ENCODE measurements around the gene HOXD3.

HOXD3 gene

DNA sequence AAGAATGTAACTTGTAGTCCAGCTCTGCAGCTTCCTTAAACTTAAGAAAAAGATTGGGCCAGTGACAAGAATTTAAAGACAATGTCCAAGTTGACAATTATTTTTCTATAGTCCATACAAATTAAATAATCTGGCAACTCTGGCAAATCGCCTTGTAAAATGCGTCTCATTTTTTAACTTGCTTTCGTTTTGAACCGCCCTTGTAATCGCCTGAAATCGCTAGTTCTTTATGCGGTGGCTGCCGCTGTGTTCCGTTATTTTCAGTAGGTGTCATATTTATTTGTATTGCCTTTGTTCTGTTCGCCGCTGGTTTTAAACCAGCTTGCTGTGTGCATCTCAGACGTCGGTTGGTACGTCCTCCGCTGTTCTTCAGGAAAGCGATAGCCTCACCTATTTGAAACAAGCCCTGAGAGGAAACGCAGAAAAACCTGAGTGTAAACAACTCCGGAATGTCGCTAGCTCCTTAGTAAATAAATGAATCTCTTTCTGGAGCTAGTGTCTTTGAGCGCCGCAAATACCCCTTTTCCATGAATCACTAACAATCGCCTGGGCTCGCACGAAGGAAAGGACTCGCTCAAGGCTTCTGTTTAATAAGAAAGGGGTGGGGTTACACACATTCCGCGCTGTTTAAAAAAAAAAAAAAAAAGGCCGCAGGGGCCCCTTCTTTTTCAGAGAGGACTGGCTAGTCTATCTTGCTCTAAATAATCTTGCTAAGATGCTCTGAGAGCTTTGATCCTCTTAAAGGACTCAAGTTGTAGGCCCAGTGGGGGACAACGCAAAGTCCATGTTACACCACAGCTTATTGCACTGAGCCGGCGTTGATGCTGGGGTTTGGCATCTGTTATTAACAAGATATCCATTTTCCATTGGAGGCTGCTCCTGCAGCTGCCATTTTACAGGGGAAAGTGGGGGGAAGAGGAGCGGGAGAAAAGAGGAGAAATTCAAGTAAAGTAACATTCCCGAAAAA lies 24.6 kb upstream of the HOXD3 start:
- TF ChIP-seq, protein P1, sequence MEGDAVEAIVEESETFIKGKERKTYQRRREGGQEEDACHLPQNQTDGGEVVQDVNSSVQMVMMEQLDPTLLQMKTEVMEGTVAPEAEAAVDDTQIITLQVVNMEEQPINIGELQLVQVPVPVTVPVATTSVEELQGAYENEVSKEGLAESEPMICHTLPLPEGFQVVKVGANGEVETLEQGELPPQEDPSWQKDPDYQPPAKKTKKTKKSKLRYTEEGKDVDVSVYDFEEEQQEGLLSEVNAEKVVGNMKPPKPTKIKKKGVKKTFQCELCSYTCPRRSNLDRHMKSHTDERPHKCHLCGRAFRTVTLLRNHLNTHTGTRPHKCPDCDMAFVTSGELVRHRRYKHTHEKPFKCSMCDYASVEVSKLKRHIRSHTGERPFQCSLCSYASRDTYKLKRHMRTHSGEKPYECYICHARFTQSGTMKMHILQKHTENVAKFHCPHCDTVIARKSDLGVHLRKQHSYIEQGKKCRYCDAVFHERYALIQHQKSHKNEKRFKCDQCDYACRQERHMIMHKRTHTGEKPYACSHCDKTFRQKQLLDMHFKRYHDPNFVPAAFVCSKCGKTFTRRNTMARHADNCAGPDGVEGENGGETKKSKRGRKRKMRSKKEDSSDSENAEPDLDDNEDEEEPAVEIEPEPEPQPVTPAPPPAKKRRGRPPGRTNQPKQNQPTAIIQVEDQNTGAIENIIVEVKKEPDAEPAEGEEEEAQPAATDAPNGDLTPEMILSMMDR (IDR thresholded peaks at IDR 0.05; ENCODE audit: extremely low read depth, missing control alignments) = no peak
- DNase-seq (ENCODE audit: low spot score) = no peak

DNA sequence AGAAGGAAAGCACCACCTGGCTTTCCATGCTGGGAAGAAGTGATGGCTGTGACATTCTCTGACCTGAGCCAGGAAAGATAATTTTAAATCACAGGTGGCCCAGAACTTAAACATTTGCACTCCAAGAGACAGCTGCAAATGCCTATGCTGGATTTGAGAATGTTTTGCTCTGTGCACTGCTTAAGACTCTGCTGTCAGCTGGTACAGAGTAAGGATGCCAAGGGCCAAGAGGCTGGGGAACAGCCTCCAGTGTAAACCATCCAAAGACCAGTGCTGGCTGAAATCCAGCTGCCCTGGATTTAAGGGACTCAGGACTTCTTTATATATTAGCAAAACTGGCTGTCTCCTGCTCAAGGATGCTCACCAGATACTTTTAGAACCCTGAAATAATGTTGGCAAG lies 23.7 kb upstream of the HOXD3 start:
- DNase-seq (ENCODE audit: low spot score) = no peak

DNA sequence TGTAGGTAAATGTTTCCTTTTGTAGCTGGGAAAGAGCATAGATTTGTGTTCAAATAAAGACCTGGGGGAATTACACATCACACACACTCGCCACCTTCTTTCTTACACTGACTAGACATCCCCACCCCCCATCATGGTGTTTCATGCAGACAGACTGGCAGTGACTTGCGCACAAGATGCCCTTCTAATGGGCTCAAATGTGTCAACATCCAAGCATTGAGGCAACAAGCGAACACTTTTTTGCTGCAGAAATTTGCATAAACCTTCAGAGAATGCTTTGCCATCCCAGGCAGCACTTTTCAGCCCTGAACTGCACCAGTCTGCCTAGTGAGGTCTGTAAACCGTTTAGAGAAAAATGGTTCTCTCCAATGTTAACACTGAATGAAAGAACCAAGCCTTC lies 23.1 kb upstream of the HOXD3 start:
- DNase-seq (ENCODE audit: low spot score) = no peak
- TF ChIP-seq, protein P1 (IDR thresholded peaks at IDR 0.05; ENCODE audit: extremely low read depth, missing control alignments) = no peak

More for the DNA sequence above, 23.7 kb upstream of the HOXD3 start:
- TF ChIP-seq, protein P1 (IDR thresholded peaks at IDR 0.05; ENCODE audit: extremely low read depth, missing control alignments) = no peak

DNA sequence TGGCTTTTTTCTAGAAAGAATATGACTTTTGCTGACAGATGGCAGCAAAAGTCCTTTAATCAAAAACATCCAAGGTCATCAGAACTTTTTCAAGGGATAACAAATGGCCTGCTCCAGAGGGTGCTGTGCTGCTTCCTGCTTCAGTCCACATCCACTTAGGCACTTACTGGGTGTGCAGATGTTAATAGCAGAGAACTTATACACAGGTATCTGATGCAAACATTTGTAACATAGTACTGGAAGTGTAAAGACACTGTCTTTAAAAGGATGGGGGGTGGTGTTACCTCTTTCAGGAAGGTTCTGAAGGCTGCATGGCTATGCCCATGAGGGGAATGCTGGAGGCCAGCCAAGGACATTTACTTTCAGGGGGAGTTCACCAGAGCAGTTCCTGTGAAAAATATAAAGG lies 22.1 kb upstream of the HOXD3 start:
- no peak for DNase-seq (ENCODE audit: low spot score)
- TF ChIP-seq, protein P1 (IDR thresholded peaks at IDR 0.05; ENCODE audit: extremely low read depth, missing control alignments) = no peak

DNA sequence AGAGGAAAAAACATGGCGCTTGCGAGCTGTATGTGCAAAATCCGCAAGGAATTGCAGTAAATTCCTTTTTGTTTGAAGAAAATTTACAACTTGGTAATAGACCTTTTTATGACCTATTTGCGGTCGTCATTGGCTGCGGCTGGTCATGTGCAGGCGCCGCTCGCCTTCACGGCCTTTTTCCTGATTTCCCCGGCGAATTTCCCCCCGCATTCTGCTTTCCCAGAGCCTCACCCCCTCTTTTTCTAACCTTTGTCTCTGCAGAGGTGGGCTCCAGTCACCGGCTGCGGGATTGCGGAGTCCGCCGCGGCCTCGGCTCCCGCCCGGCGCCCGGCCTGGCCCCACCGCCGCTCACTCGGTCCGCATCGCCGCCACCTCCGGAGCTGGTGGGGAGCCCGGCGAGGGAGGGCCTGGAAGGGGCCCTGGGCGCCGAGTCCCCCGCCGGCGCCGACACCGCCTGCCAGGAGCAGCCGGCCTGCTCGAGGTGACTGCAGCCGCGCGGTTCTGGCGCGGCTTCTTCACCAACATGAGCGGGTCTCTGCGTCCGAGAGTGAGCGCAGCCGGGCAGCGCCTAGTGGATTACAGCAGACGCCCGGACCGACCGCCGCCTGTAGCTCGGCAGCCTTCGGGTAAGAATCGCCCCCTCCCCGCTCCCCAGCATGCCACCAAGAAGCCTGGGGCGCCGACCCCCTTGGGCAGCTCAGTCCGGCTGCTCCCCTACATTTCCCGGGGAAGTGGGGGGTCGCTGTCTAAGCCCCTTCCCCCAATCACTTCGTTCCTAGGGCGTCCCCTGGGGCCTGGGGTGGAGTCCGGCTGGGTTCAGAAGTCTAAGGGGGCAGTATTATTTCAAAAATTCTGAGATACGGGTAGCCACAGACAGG lies 20.5 kb upstream of the HOXD3 start:
- DNase-seq (ENCODE audit: low spot score) = no peak
- TF ChIP-seq, protein P1 (IDR thresholded peaks at IDR 0.05; ENCODE audit: extremely low read depth, missing control alignments) = no peak

DNA sequence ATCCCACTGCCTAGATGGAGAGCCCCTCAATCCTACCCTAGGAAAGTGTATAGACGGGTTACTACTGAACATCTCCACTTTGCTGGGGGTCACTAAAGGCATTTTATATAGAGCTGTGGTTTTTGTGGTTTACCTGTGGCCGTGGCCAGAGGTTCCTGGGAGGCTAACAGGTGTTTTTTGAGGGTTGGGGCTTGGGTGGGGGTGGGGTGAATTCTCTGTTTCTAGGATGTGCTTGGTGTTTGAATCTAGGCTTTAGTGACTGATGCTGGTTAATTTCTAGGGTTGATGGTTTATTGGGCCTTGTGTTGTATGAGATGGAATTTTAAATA lies 19.9 kb upstream of the HOXD3 start:
- no peak for DNase-seq (ENCODE audit: low spot score)
- TF ChIP-seq, protein P1 (IDR thresholded peaks at IDR 0.05; ENCODE audit: extremely low read depth, missing control alignments) = no peak

DNA sequence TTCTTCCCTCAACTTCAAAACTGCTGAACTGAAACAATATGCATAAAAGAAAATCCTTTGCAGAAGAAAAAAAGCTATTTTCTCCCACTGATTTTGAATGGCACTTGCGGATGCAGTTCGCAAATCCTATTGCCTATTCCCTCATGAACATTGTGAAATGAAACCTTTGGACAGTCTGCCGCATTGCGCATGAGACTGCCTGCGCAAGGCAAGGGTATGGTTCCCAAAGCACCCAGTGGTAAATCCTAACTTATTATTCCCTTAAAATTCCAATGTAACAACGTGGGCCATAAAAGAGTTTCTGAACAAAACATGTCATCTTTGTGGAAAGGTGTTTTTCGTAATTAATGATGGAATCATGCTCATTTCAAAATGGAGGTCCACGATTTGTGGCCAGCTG lies 19.2 kb upstream of the HOXD3 start:
- TF ChIP-seq, protein P1 (IDR thresholded peaks at IDR 0.05; ENCODE audit: extremely low read depth, missing control alignments) = no peak
- DNase-seq (ENCODE audit: low spot score) = no peak

All from GM20000 (cell line).